ENCODE data around the gene RICTOR.

DNA sequence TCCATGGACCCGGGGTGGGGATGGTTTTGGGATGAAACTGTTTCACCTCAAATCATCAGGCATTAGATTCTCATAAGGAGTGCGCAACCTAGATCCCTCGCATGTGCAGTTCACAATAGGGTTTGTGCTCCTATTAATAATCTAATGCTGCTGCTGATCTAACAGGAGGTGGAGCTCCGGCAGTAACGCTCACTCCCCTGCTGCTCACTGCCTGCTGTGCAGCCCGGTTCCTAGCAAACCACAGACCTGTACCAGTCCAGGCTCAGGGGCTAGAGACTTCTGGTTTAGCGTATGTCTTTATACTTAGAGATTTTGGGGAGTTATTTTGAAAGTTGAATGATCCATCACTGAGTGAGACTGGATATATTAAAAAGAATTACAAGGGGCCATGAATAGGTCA lies 50.2 kb downstream of the RICTOR start:
- TF ChIP-seq, protein P1, sequence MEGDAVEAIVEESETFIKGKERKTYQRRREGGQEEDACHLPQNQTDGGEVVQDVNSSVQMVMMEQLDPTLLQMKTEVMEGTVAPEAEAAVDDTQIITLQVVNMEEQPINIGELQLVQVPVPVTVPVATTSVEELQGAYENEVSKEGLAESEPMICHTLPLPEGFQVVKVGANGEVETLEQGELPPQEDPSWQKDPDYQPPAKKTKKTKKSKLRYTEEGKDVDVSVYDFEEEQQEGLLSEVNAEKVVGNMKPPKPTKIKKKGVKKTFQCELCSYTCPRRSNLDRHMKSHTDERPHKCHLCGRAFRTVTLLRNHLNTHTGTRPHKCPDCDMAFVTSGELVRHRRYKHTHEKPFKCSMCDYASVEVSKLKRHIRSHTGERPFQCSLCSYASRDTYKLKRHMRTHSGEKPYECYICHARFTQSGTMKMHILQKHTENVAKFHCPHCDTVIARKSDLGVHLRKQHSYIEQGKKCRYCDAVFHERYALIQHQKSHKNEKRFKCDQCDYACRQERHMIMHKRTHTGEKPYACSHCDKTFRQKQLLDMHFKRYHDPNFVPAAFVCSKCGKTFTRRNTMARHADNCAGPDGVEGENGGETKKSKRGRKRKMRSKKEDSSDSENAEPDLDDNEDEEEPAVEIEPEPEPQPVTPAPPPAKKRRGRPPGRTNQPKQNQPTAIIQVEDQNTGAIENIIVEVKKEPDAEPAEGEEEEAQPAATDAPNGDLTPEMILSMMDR (IDR thresholded peaks at IDR 0.05) = no peak
- TF ChIP-seq POLR2A (IDR thresholded peaks at IDR 0.05) (no peak), POLR2AphosphoS5 (IDR thresholded peaks at IDR 0.05) (no peak)
